ENCODE data around the gene ANGPTL1.
A peak's percentile ranks its signal among the peaks of the same experiment; 100 is the strongest.

Gene ANGPTL1

GRCh38 chr1:178821134-178821866, 49.6 kb downstream of the ANGPTL1 start:
- TF ChIP-seq, protein P1, sequence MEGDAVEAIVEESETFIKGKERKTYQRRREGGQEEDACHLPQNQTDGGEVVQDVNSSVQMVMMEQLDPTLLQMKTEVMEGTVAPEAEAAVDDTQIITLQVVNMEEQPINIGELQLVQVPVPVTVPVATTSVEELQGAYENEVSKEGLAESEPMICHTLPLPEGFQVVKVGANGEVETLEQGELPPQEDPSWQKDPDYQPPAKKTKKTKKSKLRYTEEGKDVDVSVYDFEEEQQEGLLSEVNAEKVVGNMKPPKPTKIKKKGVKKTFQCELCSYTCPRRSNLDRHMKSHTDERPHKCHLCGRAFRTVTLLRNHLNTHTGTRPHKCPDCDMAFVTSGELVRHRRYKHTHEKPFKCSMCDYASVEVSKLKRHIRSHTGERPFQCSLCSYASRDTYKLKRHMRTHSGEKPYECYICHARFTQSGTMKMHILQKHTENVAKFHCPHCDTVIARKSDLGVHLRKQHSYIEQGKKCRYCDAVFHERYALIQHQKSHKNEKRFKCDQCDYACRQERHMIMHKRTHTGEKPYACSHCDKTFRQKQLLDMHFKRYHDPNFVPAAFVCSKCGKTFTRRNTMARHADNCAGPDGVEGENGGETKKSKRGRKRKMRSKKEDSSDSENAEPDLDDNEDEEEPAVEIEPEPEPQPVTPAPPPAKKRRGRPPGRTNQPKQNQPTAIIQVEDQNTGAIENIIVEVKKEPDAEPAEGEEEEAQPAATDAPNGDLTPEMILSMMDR (IDR thresholded peaks at IDR 0.05; ENCODE audit: low read length, missing control alignments), result no peak
- H3K4me3 ChIP-seq (replicated peaks; ENCODE audit: low read depth, low read length), result no peak overlapping the region
- DNase-seq (ENCODE audit: low read depth), result no peak

DNA sequence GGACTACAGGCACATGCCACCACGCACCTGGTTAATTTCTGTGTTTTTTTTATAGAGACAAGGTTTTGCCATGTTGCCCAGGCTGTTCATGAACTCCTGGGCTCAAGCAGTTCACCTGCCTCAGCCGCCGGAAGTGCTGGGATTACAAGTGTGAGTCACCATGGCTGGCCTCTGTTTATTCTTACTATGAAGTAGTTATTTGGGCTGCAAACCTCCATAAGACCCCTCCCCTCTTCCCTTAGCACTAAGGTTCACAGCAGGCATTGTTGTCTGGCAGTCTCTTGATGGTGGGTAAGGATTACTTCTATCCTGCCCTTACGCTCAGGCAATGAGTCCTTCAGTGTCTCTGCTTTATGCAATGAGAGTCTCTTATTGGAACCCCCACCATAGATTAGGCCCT, 51.8 kb downstream of the ANGPTL1 start:
- DNase-seq (ENCODE audit: low read depth), result no peak
- no peak overlapping the region for H3K4me3 ChIP-seq (replicated peaks; ENCODE audit: low read depth, low read length)
- TF ChIP-seq, protein P1 (IDR thresholded peaks at IDR 0.05; ENCODE audit: low read length, missing control alignments), result no peak

GRCh38 chr1:178818416-178818815, 52.5 kb downstream of the ANGPTL1 start:
- H3K4me3 ChIP-seq (replicated peaks; ENCODE audit: low read depth, low read length), result no peak overlapping the region
- DNase-seq (ENCODE audit: low read depth), result peak; percentile 31
- TF ChIP-seq, protein P1 (IDR thresholded peaks at IDR 0.05; ENCODE audit: low read length, missing control alignments), result no peak

DNA sequence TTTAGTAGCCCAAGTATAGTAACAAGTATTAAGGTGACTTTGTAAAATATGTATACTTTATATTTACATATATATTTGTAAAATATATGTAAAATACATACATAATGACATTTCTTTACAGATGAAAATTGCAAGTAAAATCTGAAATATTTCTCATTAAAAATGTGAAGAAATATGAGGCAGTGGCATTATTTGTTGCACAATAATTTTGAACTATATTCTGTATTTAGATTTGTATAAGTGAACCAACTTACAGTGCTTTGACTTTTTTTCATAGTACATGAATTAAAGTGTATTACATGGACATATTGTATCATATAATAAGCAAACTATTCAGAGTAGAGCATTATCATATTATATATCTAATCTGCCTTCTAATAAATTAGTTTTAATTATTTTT, 60.3 kb downstream of the ANGPTL1 start:
- no peak for DNase-seq (ENCODE audit: low read depth)
- H3K4me3 ChIP-seq (replicated peaks; ENCODE audit: low read depth, low read length), result no peak overlapping the region
- TF ChIP-seq, protein P1 (IDR thresholded peaks at IDR 0.05; ENCODE audit: low read length, missing control alignments), result no peak

- TF ChIP-seq, protein P1 (IDR thresholded peaks at IDR 0.05; ENCODE audit: low read length, missing control alignments), result no peak
- no peak for DNase-seq (ENCODE audit: low read depth)
- no peak overlapping the region for H3K4me3 ChIP-seq (replicated peaks; ENCODE audit: low read depth, low read length)
Observed at GRCh38 chr1:178808529-178808928, 62.3 kb downstream of the ANGPTL1 start.

- no peak overlapping the region for H3K4me3 ChIP-seq (replicated peaks; ENCODE audit: low read depth, low read length)
- TF ChIP-seq, protein P1 (IDR thresholded peaks at IDR 0.05; ENCODE audit: low read length, missing control alignments), result no peak
- no peak for DNase-seq (ENCODE audit: low read depth)
Observed at GRCh38 chr1:178806665-178807300, 64.1 kb downstream of the ANGPTL1 start.
